ENCODE data around the gene CTDSP1. TPM values are rescaled to one million over a fixed set of nuclear protein-coding genes. Genes with fewer than 3 reads are reported as not detected.

CTDSP1 gene
- total RNA-seq, 1 donor from 2014 or later, result 48.9 TPM

Other genes starting within 250 kb of the CTDSP1 start
- gene CXCR1, start 232.9 kb upstream of the CTDSP1 start, total RNA-seq, result not detected in 2 replicates
- 256 and 269 TPM in 2 replicates for gene ARPC2, start 182.7 kb upstream of the CTDSP1 start, total RNA-seq
- 0.13 TPM in 1 of 2 replicates, not detected in the other for gene GPBAR1, start 138.9 kb upstream of the CTDSP1 start, total RNA-seq
- gene AAMP, start 129.7 kb upstream of the CTDSP1 start, total RNA-seq, result 126 and 132 TPM in 2 replicates
- 19.8 and 26.9 TPM in 2 replicates for gene PNKD, start 129.3 kb upstream of the CTDSP1 start, total RNA-seq
- gene TMBIM1, start 107.4 kb upstream of the CTDSP1 start, total RNA-seq, result 121 and 191 TPM in 2 replicates
- not detected in 2 replicates for gene CATIP, start 43.0 kb upstream of the CTDSP1 start, total RNA-seq
- under 0.01 and 0.13 TPM in 2 replicates for gene SLC11A1, start 17.6 kb upstream of the CTDSP1 start, total RNA-seq
- gene VIL1, start 19.3 kb downstream of the CTDSP1 start, total RNA-seq, result not detected in 2 replicates
- gene USP37, start 168.5 kb downstream of the CTDSP1 start, total RNA-seq, result 7.3 and 8.3 TPM in 2 replicates
- 46.3 and 53.9 TPM in 2 replicates for gene CNOT9, start 169.0 kb downstream of the CTDSP1 start, total RNA-seq
- 0.76 and 1.4 TPM in 2 replicates for gene PLCD4, start 208.0 kb downstream of the CTDSP1 start, total RNA-seq

Measured in dermis microvascular lymphatic vessel endothelial cell (primary cell).